Hypothalamus (tissue), 51 donors: ENCODE data around the gene RCOR3.
A peak's percentile ranks its signal among the peaks of the same experiment; 100 is the strongest.
"Not testable (repeated sequence)": the region's sequence is repeated elsewhere in the genome, so short reads cannot be mapped to it uniquely, and the experiment has no call there.

Experiments used
- DNase-seq, 51 donors: peaks; one replicate each; lab custom pipeline; 2025; lab: John Stamatoyannopoulos, UW

RCOR3 gene

DNA sequence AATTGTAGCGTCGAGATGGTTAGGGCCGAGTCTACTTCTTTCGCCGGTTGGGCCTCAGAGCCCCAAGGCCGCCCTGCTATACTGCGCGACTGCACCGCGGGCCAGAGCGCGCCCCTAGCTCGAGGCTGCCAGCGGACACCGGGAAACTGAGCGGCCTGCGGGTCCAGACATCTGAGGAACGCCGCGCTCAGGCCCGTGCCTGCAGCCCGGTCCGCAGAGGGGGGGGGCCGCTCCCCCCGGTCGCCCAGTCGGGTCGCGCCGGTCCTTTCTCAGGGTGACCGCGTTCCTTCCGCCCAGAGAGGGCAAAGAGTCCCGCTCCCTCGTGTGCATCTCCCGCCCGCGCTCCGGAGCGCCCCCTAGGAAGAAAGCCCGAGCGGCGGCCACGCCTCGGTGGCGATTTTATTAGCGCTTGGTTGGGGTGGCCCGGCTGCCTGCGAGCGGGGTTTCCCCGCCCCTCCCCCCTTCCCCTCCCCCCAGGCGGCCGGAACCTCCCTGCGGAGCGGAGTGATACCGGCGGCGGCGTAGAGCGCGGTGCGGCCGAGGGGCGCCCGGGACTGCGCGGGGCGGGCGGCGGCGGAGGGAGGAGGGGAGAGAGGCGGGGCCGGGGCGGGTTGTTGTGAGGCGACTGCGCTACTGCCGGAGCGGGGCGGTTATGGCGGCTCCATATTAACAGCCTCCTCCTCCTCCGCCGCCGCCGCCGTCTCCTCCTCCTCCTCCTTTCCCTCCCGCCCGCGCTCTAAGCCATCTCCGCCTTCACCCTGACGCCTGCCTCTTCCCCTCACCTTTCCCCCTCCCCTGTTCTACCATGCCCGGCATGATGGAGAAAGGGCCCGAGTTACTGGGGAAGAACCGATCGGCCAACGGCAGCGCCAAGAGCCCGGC lies at the start of gene RCOR3:
RCOR3 (plus strand) TSS at position 611 of the 882 bp plus-strand sequence; CDS start at position 806, 195 bp downstream.
- DNase-seq = peak; percentile 69 to 100 (median 92)

DNA sequence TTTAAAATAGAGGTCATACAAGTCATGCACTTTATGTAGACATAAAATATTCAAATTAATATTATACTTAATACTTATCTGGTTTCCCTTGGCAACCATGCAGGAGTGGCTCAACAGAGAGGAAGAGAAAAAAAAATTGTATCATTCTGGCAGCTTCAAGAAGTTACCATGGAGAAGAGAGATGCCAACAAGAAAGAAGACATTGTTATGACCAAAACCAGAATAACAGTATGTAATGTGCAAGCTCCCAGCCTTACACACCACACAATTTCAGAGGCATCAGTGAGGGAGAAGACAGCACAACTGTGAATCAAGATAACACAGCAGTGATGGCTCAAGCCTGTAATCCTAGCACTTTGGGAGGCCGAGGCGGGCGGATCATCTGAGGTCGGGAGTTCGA lies 49.1 kb upstream of the RCOR3 start:
- DNase-seq = peak in 2 of 51 donors; percentile 0 to 30

DNA sequence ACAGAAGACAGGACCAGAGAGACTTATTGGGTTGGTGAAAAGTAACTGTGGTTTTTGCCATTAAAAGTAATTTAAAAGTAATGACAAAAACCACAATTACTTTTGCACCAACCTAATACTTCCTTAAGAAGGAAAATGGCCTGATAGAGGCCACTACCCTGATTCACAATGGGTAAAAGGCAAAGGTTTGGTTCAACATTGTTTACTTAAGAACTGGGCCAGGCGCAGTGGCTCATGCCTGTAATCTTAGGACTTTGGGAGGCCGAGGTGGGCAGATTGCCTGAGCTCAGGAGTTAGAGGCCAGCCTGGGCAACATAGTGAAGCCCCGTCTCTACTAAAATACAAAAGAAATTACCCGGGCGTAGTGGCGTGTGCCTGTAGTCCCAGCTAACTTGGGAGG lies 48.2 kb upstream of the RCOR3 start:
- no peak for DNase-seq

DNA sequence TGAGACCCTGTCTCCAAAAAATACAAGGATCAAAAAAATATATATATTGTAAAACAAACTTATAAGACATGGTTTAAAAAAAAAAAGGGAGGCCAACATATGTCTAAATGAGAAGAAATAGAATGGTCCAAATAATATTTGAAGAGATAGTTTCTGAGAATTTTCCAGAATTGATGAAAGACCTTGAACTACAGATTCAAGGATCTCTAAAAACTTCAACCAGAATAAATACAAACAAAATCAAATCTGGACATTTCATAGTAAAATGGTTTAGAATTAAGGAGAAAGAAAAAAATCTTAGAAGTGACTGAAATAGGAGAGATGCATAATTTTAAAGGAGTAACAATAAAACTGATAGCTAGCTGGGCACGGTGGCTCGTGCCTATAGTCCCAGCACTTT lies 45.5 kb upstream of the RCOR3 start:
- no peak for DNase-seq

DNA sequence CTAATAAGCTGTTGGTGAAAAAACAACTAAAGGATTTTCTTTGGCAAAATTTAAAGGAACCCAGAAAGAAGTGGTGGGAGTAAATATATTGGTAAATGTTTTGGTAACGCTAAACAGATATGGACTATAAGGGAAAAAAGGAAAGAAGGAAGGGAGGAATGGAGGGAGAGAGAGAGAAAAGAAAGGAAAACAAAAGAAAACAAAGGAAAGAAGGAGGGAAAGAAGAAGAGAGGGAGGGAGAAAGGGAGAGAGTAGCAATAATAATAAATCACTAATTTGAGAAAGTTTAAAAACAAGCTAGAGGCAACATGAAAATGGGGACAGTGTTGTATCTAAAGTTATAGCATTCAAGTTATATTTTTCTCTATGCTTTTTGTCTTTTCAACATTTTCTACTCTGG lies 43.6 kb upstream of the RCOR3 start:
- DNase-seq = no peak

DNA sequence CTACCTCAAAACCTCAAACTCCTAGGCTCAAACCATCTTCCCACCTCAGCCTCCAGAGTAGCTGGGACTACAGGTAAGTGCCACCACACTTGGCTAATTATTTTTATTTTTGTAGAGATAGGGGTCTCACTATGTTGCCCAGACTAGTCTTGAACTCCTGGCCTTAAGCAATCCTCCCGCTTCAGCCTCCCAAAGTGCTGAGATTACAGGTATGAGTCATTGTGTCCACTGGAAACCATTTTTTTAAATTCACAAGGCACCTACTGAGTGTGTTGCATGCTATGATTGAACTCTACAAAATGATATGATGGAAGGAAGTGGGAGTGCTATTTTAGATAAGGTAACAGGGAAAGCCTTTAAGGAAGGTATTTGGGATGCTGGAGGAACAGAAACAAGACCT lies 41.8 kb upstream of the RCOR3 start:
- DNase-seq = no peak

DNA sequence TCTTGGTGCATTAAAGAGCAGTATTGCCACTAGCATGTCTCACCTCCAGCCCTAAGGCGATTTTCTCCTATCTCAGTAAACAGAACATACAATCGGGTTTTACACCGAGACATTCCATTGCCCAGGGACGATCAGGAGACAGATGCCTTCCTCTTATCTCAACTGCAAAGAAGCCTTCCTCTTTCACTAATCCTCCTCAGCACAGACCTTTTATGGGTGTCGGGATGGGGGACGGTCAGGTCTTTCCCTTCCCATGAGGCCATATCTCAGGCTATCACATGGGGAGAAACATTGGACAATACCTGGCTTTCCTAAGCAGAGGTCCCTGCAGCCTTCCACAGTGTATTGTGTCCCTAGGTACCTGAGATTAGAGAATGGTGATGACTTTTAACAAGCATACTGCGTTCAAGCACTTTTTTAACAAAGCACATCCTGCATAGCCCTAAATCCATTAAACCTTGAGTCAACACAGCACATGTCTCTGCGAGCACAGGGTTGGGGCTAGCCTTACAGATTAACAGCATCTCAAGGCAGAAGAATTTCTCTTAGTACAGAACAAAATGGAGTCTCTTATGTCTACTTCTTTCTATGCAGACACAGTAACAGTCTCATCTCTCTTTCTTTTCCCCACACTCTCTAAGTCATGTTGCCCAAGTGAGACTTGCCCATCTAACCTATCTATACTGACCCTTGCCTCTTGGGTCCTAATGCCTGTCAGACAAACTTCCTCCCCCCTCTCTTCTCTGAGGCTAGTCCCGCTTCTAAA lies 36.5 kb upstream of the RCOR3 start:
- not testable (repeated sequence) for DNase-seq

DNA sequence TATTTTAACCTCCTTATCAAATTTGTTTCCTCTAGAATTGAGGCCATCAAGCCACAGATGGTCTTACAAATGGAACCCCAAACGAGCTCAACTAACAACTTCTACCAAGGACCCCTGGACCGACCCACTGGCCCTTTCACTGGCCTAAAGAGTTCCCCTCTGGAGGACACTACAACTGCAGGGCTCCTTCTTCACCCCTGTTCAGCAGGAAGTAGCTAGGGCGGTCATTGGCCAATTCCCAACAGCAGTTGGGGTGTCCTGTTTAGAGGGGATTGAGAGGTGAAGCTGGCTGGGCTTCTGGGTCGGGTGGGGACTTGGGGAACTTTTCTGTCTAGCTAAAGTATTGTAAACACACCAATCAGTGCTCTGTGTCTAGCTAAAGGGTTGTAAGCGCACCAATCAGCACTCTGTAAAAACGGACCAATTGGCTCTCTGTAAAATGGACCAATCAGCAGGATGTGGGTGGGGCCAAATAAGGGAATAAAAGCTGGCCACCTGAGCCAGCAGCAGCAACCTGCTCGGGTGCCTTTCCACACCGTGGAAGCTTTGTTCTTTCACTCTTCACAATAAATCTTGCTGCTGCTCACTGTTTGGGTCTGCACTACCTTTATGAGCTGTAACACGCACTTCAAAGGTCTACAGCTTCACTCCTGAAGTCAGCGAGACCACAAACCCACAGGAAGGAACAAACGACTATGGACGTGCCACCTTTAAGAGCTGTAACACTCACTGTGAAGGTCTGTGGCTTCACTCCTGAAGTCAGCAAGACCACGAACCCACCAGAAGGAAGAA lies 30.4 kb upstream of the RCOR3 start:
- DNase-seq = not testable (repeated sequence)

DNA sequence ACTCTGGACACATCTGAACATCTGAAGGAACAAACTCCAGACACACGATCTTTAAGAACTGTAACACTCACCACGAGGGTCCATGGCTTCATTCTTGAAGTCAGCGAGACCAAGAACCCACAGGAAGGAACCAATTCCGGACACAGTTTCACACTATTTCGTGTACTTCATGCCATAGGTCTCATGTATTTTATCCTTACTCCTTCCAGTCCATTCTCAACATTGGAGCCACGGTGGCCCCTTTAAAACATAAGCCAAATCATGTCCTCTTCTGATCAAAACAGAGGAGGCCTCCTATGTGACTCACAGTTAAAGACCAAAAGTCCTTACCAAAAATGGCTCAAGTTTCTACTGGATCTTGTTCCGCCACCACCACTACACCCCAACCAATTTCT lies 29.8 kb upstream of the RCOR3 start:
- DNase-seq = no peak

DNA sequence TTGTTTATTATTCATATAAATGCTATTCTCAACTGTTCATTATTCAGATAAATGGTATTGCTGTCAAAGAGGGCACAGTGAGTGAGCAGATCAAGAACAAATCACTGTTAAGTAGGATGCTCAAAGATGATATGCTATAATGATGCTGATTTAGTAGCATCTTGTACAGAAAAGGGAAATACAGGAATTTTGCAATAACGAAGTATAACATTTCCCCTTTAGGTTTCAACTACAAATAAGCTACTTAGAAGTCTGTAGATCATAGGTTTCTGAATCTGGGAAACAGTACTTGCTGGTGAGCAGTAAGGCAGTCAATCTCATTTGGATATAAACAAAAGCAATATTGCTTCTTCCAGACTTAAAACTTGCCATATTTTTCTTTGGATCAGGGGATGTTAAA lies 27.3 kb upstream of the RCOR3 start:
- DNase-seq = no peak

DNA sequence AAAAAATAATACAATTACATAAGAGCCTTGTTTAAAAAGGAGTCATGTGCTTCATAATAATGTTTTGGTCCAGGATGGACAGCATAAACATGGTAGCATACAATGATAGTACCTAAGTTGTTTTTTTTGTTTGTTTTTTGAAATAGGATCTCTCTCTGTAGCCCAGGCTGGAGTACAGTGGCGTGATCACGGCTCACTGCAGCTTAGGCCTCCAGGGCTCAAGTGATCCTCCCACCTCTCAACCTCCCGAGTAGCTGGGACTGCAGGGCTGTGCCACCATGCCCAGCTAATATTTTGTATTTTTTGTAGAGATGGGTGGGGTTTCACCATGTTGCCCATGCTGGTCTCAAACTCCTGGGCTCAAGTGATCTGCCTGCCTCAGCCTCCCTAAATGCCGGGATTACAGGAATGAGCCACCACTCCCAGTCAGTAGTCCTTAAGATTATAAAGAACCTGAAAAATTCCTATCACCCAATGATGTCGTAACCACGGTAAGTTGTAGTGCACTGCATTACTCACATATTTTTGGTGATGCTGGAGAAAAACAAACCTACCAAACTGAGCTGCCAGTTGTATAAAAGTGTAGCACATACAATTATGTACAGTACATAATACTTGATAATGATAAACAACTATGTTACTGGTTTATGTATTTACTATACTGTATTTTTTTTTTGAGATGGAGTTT lies 22.4 kb upstream of the RCOR3 start:
- DNase-seq = no peak

DNA sequence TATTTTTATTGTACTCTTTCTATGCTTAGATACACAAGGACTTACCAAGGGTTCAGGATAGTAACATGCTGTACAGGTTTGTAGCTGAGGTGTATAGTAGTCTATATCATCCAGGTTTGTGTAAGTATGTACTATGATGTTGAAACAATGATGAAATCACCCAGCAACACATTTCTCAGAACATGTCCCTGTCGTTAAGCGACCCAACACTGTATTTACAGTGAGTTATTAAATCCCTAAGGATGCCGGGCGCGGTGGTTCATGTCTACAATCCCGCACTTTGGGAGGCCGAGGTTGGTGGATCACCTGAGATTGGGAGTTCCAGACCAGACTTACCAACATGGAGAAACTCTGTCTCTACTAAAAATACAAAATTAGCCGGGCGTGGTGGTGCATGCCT lies 21.6 kb upstream of the RCOR3 start:
- no peak for DNase-seq

DNA sequence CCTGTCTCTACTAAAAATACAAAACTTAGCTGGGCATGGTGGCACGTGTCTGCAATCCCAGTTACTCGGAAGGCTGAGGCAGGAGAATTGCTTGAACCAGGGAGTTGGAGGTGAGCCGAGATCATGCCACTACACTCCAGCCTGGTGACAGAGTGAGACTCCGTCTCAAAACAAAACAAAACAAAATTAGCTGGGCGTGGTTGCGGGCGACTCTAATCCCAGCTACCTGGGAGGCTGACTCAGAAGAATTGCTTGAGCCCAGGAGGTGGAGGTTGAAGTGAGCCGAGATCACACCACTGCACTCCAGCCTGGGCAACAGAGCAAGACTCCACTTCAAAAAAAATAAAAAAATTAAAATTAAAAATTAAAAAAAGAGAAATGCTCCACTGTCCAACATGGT lies 18.6 kb upstream of the RCOR3 start:
- DNase-seq = not testable (repeated sequence)

DNA sequence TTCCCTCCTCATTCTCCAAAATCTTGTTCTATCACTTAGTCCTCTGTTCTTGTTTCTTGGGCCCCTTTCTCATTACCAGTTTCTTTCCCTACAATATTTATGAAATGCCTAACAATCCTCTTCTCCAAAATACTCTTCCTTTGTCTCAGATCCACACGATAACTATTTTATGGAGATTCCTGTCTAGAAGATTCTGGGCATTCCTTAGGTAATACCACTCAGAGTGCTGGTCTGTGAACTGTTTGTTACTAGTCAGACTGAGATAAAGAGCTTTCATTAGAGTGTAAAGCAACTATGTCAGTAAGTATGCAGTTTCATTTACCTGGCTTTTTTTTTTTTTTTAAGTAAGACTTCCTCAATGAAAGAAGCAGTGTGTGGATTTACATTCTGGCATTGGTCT lies 18.1 kb upstream of the RCOR3 start:
- DNase-seq = no peak

DNA sequence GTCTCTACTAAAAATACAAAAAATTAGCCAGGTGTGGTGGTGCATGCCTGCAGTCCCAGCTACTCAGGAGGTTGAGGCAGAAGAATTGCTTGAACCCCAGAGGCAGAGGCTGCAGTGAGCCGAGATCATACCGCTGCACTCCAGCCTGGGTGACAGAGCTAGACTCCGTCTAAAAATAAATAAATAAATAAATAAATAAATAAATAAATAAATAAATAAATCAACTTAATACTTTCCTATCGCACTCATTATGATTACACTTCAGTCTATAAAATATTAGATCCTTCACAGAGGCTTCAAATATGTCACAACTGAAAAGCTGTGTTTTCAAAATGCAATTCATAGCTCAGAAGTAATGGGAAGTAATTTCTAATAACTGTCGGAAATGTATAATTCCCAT lies 15.5 kb upstream of the RCOR3 start:
- DNase-seq = not testable (repeated sequence)

DNA sequence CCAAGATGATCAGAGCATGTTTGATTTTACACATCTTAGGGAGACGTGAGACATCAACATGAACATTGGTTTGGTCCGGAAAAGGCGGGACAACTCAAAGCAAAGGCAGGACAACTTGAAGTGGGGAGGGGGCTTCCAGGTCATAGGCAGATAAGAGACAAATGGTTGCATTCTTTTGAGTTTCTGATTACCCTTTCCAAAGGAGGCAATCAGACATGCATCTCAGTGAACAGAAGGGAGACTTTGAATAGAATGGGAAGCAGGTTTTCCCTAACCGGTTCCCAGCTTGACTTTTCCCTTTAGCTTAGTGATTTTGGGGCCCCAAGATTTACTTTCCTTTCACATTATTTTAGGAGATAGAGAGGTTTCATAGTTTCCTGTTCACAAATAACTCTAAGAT lies 12.6 kb upstream of the RCOR3 start:
- not testable (repeated sequence) for DNase-seq

DNA sequence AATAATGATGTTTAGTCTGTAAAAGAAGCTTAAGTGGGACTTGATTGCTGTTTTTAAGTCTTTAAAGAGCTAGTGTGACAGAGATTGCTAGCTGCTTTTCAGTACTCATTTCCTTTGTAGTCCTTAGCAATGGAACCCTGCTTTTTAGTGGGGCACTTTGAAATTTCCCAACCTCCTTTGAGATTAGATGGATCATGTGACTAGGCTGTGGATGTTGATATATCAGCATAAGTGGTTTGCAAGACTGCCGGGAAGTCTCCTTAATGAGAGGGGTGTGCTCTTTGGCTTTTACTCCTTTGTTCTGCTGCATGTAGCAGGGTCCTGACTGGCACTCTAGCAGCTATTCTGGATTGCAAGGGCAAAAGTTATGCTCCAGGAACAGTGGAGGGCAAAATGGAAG lies 11.2 kb upstream of the RCOR3 start:
- no peak for DNase-seq

DNA sequence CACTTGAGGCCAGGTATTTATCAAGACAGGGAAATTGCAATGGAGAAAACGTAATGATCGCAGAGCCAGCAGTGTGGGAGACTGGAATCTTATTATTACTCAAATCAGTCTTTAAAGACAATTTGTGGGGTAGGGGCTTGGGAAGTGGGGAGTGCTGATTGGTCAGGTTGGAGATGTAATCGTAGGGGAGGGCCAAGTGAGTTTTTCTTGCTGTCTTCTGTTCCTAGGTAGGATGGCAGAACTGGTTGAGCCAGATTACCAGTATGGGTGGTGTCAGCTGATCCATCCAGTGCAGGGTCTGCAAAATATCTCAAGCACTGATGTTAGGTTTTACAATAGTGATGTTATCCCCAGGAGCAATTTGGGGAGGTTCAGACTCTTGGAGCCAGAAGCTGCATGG lies 9.6 kb upstream of the RCOR3 start:
- not testable (repeated sequence) for DNase-seq

DNA sequence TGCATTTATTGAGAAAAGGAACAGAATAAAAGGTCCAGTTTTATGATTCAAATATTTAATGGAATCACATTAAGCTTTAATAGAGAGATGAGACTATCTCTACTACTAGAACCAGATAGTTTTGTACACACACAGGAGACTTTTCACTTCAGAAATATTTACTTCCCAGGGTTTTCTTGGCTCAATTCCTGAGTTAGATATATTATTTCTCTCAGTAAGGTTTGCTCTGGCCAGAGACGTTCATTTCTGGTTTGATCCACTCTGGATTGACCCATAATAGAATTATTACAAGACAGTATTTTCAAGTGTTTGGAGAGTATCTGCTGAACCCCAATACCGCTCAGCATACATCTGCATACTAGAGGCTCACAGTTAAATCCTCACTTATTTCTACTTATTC lies 1.3 kb upstream of the RCOR3 start:
- no peak for DNase-seq

DNA sequence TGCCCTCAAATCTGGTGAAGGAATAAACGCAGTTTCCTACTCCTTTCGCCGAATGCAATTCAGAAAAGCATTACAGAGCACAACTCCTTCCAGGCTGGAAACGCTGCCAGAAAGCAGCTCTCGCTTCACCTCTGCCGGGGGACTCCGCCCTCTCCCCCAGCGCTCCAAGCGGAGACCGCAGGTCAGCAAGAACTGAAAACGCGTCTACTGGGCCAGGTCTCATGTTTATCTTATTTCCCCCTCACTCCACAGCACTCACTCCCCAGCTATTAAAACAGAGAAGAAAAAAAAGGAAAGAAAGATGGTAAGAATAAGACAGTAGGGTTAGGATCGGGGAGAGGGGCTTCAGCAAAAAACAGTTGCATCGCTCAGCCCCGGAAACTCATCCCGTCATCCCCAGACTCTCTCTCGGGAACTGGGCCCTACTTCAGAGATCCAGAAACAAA lies 833 bp upstream of the RCOR3 start:
- DNase-seq = peak in 48 of 51 donors; percentile 9 to 87 (median 42)
